Astrocyte (in vitro differentiated cells and primary cell): Measurements from ENCODE around the gene HLA-DQA1. TPM values are rescaled to one million over a fixed set of nuclear protein-coding genes. Genes with fewer than 3 reads are reported as not detected.

Source experiments
- DNase-seq: peaks from one replicate; pipeline ENCODE4 v3.0.0-alpha.2; 2010; ENCODE audit warnings: low read depth
- FAIRE-seq: peaks from 2 replicates; lab custom pipeline; 2011; peaks lifted over from hg19 to GRCh38; lab: Jason Lieb, UNC
- H2AFZ ChIP-seq: 2 replicates; pipeline ENCODE4 v1.6.0; 2012; ENCODE audit warnings: low read depth, low read length, inconsistent platforms
- H3K27ac ChIP-seq: 2 replicates; pipeline ENCODE4 v1.5.1; 2011; ENCODE audit warnings: low read depth, low read length, inconsistent platforms
- H3K27me3 ChIP-seq: 2 replicates; pipeline ENCODE4 v1.6.0; 2011; ENCODE audit warnings: low read length, inconsistent platforms; ENCODE audit not compliant: insufficient read depth
- H3K36me3 ChIP-seq: 2 replicates; pipeline ENCODE4 v1.5.1; 2011; ENCODE audit warnings: low read length, inconsistent platforms; ENCODE audit not compliant: insufficient read depth
- H3K4me1 ChIP-seq: 2 replicates; pipeline ENCODE4 v1.5.1; 2011; ENCODE audit warnings: low read length, inconsistent platforms; ENCODE audit not compliant: insufficient read depth
- H3K4me2 ChIP-seq: 2 replicates; pipeline ENCODE4 v1.6.0; 2012; ENCODE audit warnings: low read length, inconsistent platforms
- H3K4me3 ChIP-seq: 2 replicates; pipeline ENCODE4 v1.5.1; 2011; ENCODE audit warnings: low read depth, mild to moderate bottlenecking, low read length, inconsistent platforms; ENCODE audit not compliant: insufficient read depth
- H3K79me2 ChIP-seq: 2 replicates; pipeline ENCODE4 v1.6.0; 2012; ENCODE audit warnings: mild to moderate bottlenecking, low read length, inconsistent platforms; ENCODE audit not compliant: insufficient read depth
- H3K9ac ChIP-seq: 2 replicates; pipeline ENCODE4 v1.6.0; 2012; ENCODE audit warnings: mild to moderate bottlenecking, low read length, inconsistent platforms
- H3K9me3 ChIP-seq: 2 replicates; pipeline ENCODE4 v1.5.1; 2012; ENCODE audit warnings: low read depth, mild to moderate bottlenecking, low read length, inconsistent platforms; ENCODE audit not compliant: insufficient read depth
- H4K20me1 ChIP-seq: 2 replicates; pipeline ENCODE4 v1.6.0; 2012; ENCODE audit warnings: low read length, inconsistent platforms; ENCODE audit not compliant: insufficient read depth
- H3K27ac Mint-ChIP-seq: one replicate; pipeline ENCODE4 v1.8.0; 2021; ENCODE audit warnings: mild to moderate bottlenecking, mixed read lengths; ENCODE audit not compliant: unreplicated experiment
- H3K27me3 Mint-ChIP-seq: one replicate; pipeline ENCODE4 v1.8.0; 2021; ENCODE audit warnings: low read depth, mixed read lengths; ENCODE audit not compliant: unreplicated experiment
- H3K36me3 Mint-ChIP-seq: one replicate; pipeline ENCODE4 v1.8.0; 2021; ENCODE audit warnings: low read depth, mixed read lengths; ENCODE audit not compliant: unreplicated experiment
- H3K4me1 Mint-ChIP-seq: one replicate; pipeline ENCODE4 v1.8.0; 2021; ENCODE audit warnings: low read depth, mixed read lengths; ENCODE audit not compliant: unreplicated experiment
- H3K4me3 Mint-ChIP-seq: one replicate; pipeline ENCODE4 v1.8.0; 2021; ENCODE audit warnings: mild to moderate bottlenecking, moderate library complexity, mixed read lengths; ENCODE audit not compliant: unreplicated experiment
- H3K9me3 Mint-ChIP-seq: one replicate; pipeline ENCODE4 v1.8.0; 2021; ENCODE audit warnings: mild to moderate bottlenecking, mixed read lengths; ENCODE audit not compliant: unreplicated experiment
- CTCF ChIP-seq: IDR thresholded peaks from 2 replicates; pipeline ENCODE4 v1.5.1; 2011; ENCODE audit warnings: low read depth, mild to moderate bottlenecking, inconsistent platforms, low read length, moderate library complexity; ENCODE audit not compliant: insufficient read depth
- EZH2 ChIP-seq: IDR thresholded peaks from 2 replicates; pipeline ENCODE4 v1.6.1; 2012; ENCODE audit warnings: mild to moderate bottlenecking, low read length, inconsistent platforms; ENCODE audit not compliant: insufficient read depth
- total RNA-seq: library from RNA; stranded (reverse); gene quantifications from 2 replicates; pipeline ENCODE4 v1.2.1, GENCODE V29; 2021

The HLA-DQA1 gene
- total RNA-seq, 1 donor from 2014 or later, result not detected

GRCh38 chr6:32662836-32663235, 25.6 kb downstream of the HLA-DQA1 start:
- H3K36me3 Mint-ChIP-seq, result no peaks in the 10 kb centered on the region

GRCh38 chr6:32664354-32664753, 27.1 kb downstream of the HLA-DQA1 start:
- H3K27ac Mint-ChIP-seq, result no peak overlapping the region

More at GRCh38 chr6:32662836-32663235, 25.6 kb downstream of the HLA-DQA1 start:
- Histone ChIP-seq H3K9ac (no peak overlapping the region), H3K9me3 (no peaks in the 10 kb centered on the region), H3K27ac (no peak overlapping the region), H3K4me1 (no peaks in the 10 kb centered on the region), H3K4me2 (no peak overlapping the region), H4K20me1 (no peaks in the 10 kb centered on the region), H2AFZ (no peak overlapping the region), H3K36me3 (no peaks in the 10 kb centered on the region), H3K4me3 (no peak overlapping the region), H3K27me3 (no peaks in the 10 kb centered on the region), H3K79me2 (no peaks in the 10 kb centered on the region)
- no peak for TF ChIP-seq EZH2
- no peak for TF ChIP-seq CTCF
- H3K27ac Mint-ChIP-seq, result no peak overlapping the region
- DNase-seq (no peak), FAIRE-seq (no peak)
- no peak overlapping the region for H3K4me3 Mint-ChIP-seq
- no peaks in the 10 kb centered on the region for H3K4me1 Mint-ChIP-seq
- peaks cover 43% of the 10 kb centered on the region for H3K27me3 Mint-ChIP-seq
- peaks cover 5% of the 10 kb centered on the region for H3K9me3 Mint-ChIP-seq

More at GRCh38 chr6:32664354-32664753, 27.1 kb downstream of the HLA-DQA1 start:
- H3K9ac ChIP-seq, result no peak overlapping the region
- H3K4me3 Mint-ChIP-seq, result no peak overlapping the region
- no peaks in the 10 kb centered on the region for H4K20me1 ChIP-seq
- no peak for DNase-seq
- H3K4me1 Mint-ChIP-seq, result no peaks in the 10 kb centered on the region
- H3K79me2 ChIP-seq, result no peaks in the 10 kb centered on the region
- no peaks in the 10 kb centered on the region for H3K9me3 ChIP-seq
- H3K4me1 ChIP-seq, result no peaks in the 10 kb centered on the region
- no peak overlapping the region for H3K4me2 ChIP-seq
- no peak for FAIRE-seq
- H3K27me3 Mint-ChIP-seq, result peaks cover 42% of the 10 kb centered on the region
- H3K36me3 Mint-ChIP-seq, result no peaks in the 10 kb centered on the region
- TF ChIP-seq CTCF, result no peak
- TF ChIP-seq EZH2, result no peak
- H3K27ac ChIP-seq, result no peak overlapping the region
- H3K36me3 ChIP-seq, result no peaks in the 10 kb centered on the region
- no peak overlapping the region for H3K4me3 ChIP-seq
- peaks cover 5% of the 10 kb centered on the region for H3K9me3 Mint-ChIP-seq
- H3K27me3 ChIP-seq, result no peaks in the 10 kb centered on the region
- H2AFZ ChIP-seq, result no peak overlapping the region
